ENCODE measurements around the gene PHACTR2. TPM values are rescaled to one million over a fixed set of nuclear protein-coding genes. Genes with fewer than 3 reads are reported as not detected.

Gene PHACTR2
- total and polyA plus RNA-seq, 10 of the 15 experiments (the other 5 are each of a cell fraction or from before 2014, with no cell fraction given) = 1.4 to 19.1 (median 5.3) TPM

DNA sequence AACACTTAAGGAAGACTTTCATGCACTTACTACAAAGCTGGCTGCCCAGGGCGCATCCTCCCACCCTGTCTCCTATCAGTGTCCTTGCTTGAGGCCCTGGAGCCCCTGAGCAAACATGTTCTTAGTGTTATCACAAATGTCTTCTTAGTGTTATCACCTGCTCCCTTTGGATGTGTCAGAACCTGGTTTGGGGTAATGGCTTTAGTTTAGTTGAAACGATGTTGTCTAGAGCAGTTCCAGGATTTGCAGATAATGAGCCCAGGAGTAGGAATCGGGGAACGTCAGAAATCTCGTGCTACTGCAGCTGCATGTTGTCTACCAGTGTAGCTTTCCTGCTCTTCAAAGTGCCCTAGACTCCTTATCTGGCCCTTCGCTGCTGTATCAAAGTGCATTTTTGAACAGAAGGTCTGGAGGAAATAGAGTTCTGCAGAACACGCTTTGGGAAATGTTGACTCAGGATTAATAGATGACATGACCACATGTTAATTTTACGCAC, 69.6 kb downstream of the PHACTR2 start:
- Histone ChIP-seq H3K9ac (ENCODE audit: control insufficient read depth, insufficient read depth, low read length) (no peak overlapping the region), H3K4me2 (ENCODE audit: control insufficient read depth, insufficient read depth) (no peak overlapping the region), H3K79me2 (ENCODE audit: control insufficient read depth, insufficient read depth, low read length) (no peaks in the 10 kb centered on the region), H3K27me3 (replicated peaks in 1 of 2; ENCODE audit: control insufficient read depth in 2 of 2, insufficient read depth in 2 of 2, low read length in 1 of 2) (no peaks in the 10 kb centered on the region), H3K4me3 (no peak overlapping the region), H4K20me1 (ENCODE audit: control insufficient read depth, insufficient read depth) (no peaks in the 10 kb centered on the region), H3K9me3 (replicated peaks; ENCODE audit: control insufficient read depth, insufficient read depth, low read length) (no peaks in the 10 kb centered on the region), H3K4me1 (ENCODE audit: control insufficient read depth, insufficient read depth, low read length) (no peaks in the 10 kb centered on the region), H2AFZ (ENCODE audit: control insufficient read depth, low read depth, low read length) (no peak overlapping the region), H3K36me3 (ENCODE audit: control insufficient read depth in 2 of 2, insufficient read depth in 2 of 2, low read length in 1 of 2) (no peaks in the 10 kb centered on the region), H3K27ac (ENCODE audit: control insufficient read depth, insufficient read depth) (no peak overlapping the region)
- ChIA-PET POLR2A (no interaction called here), CTCF (interaction anchor here (0.7 kb wide), 1 partner anchor 8 kb away, joined by 3 read pairs; no protein-coding TSS in a partner anchor), SMC1A (ENCODE audit: uncharacterized antibody, unreplicated experiment) (interaction anchor here (0.8 kb wide), 1 partner anchor 9 kb away, joined by 3 read pairs; no protein-coding TSS in a partner anchor), RAD21 (ENCODE audit: unreplicated experiment) (no interaction called here)
- no peak for FAIRE-seq
- no TSS peak for BruUV-seq (replicated peaks)
- 55% methylated on average over 8 of the region's 8 CpGs for WGBS (ENCODE audit: insufficient coverage, insufficient replicate concordance, low lambda C conversion rate, missing lambda C conversion rate)
- in situ Hi-C loops (cut with MboI) (no loop called here), intact Hi-C loops (cut with micrococcal nuclease; ENCODE audit: unreplicated experiment) (no loop called here)
- ATAC-seq = no peak
- TF ChIP-seq USF1 (IDR thresholded peaks at IDR 0.05; ENCODE audit: borderline replicate concordance, extremely low read length, insufficient read depth, low read depth, low read length) = no peak
- TF ChIP-seq YBX1 (IDR thresholded peaks at IDR 0.05) = no peak
- TF ChIP-seq, protein P1, sequence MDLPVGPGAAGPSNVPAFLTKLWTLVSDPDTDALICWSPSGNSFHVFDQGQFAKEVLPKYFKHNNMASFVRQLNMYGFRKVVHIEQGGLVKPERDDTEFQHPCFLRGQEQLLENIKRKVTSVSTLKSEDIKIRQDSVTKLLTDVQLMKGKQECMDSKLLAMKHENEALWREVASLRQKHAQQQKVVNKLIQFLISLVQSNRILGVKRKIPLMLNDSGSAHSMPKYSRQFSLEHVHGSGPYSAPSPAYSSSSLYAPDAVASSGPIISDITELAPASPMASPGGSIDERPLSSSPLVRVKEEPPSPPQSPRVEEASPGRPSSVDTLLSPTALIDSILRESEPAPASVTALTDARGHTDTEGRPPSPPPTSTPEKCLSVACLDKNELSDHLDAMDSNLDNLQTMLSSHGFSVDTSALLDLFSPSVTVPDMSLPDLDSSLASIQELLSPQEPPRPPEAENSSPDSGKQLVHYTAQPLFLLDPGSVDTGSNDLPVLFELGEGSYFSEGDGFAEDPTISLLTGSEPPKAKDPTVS (IDR thresholded peaks at IDR 0.05; ENCODE audit: low read depth, low read length) = no peak
- TF ChIP-seq BRCA1 (IDR thresholded peaks at IDR 0.05; ENCODE audit: low read depth, low read length) = no peak
- TF ChIP-seq POLR2AphosphoS2 (IDR thresholded peaks at IDR 0.05; ENCODE audit: low read depth, low read length) = no peak
- no peak for TF ChIP-seq ATF2 (IDR thresholded peaks at IDR 0.05; ENCODE audit: low read length)
- TF ChIP-seq, protein P2, sequence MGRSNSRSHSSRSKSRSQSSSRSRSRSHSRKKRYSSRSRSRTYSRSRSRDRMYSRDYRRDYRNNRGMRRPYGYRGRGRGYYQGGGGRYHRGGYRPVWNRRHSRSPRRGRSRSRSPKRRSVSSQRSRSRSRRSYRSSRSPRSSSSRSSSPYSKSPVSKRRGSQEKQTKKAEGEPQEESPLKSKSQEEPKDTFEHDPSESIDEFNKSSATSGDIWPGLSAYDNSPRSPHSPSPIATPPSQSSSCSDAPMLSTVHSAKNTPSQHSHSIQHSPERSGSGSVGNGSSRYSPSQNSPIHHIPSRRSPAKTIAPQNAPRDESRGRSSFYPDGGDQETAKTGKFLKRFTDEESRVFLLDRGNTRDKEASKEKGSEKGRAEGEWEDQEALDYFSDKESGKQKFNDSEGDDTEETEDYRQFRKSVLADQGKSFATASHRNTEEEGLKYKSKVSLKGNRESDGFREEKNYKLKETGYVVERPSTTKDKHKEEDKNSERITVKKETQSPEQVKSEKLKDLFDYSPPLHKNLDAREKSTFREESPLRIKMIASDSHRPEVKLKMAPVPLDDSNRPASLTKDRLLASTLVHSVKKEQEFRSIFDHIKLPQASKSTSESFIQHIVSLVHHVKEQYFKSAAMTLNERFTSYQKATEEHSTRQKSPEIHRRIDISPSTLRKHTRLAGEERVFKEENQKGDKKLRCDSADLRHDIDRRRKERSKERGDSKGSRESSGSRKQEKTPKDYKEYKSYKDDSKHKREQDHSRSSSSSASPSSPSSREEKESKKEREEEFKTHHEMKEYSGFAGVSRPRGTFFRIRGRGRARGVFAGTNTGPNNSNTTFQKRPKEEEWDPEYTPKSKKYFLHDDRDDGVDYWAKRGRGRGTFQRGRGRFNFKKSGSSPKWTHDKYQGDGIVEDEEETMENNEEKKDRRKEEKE (IDR thresholded peaks at IDR 0.05) = no peak
- no peak for TF ChIP-seq POU2F2 (IDR thresholded peaks at IDR 0.05; ENCODE audit: borderline replicate concordance, low read depth, low read length)
- TF ChIP-seq HDAC6 (IDR thresholded peaks at IDR 0.05; ENCODE audit: unreplicated experiment) = no peak
- TF ChIP-seq STAT1 (conservative IDR thresholded peaks at IDR 0.05) = no peak
- TF ChIP-seq CEBPZ (IDR thresholded peaks at IDR 0.05; ENCODE audit: low read depth, low read length) = no peak
- no peak for TF ChIP-seq FOXM1 (IDR thresholded peaks at IDR 0.05; ENCODE audit: low read depth, low read length)
- no peak for TF ChIP-seq EP300 (IDR thresholded peaks at IDR 0.05; ENCODE audit: borderline replicate concordance in 1 of 2, control insufficient read depth in 1 of 2, low read depth in 2 of 2, low read length in 2 of 2)
- DNase-seq (ENCODE audit: low read depth, low spot score) = no peak
